H1 (cell line): ENCODE measurements around the gene UNC119B. TPM values are rescaled to one million over a fixed set of nuclear protein-coding genes. Genes with fewer than 3 reads are reported as not detected.

Source experiments
- CTCF ChIA-PET: fragments of 300-600 bp; sonication (Branson Sonifier 250); formaldehyde crosslinking; loops from one replicate; lab custom pipeline; 2021; ENCODE audit not compliant: partially characterized antibody; lab: Charles Lee
- POLR2A ChIA-PET: fragments of 300-600 bp; sonication (Branson Sonifier 250); formaldehyde crosslinking; loops from one replicate; lab custom pipeline; 2021; ENCODE audit warnings: inconsistent platforms; ENCODE audit not compliant: partially characterized antibody; lab: Charles Lee
- DNase-seq, 2 experiments: peaks; one replicate each; pipeline versions ENCODE4 v3.0.0 to v3.0.0-alpha.2; 2010 to 2022; ENCODE audit warnings: low spot score in 2 of 2, low read depth in 1 of 2, mixed read lengths in 1 of 2
- FAIRE-seq: peaks from 2 replicates; lab custom pipeline; 2011; peaks lifted over from hg19 to GRCh38; lab: Jason Lieb, UNC
- H2AFZ ChIP-seq: 2 replicates; pipeline ENCODE4 v1.8.1; 2012; ENCODE audit warnings: low read length, inconsistent platforms
- H2AK5ac ChIP-seq: 2 replicates; pipeline ENCODE4 v1.6.1; 2013; ENCODE audit warnings: low read depth, low read length
- H2BK120ac ChIP-seq: replicated peaks from 2 replicates; pipeline ENCODE3; 2013; ENCODE audit warnings: low read depth, low read length, inconsistent platforms
- H2BK12ac ChIP-seq: 2 replicates; pipeline ENCODE4 v1.6.1; 2013; ENCODE audit warnings: low read depth, low read length
- H2BK15ac ChIP-seq: 2 replicates; pipeline ENCODE4 v1.6.1; 2013; ENCODE audit warnings: low read length
- H2BK20ac ChIP-seq: 2 replicates; pipeline ENCODE4 v1.6.1; 2013; ENCODE audit warnings: low read length
- H2BK5ac ChIP-seq: 2 replicates; pipeline ENCODE4 v1.6.1; 2013; ENCODE audit warnings: low read depth, low read length
- H3K14ac ChIP-seq: 2 replicates; pipeline ENCODE4 v1.6.1; 2013; ENCODE audit warnings: inconsistent platforms; ENCODE audit not compliant: insufficient read length
- H3K18ac ChIP-seq: 2 replicates; pipeline ENCODE4 v1.6.1; 2013; ENCODE audit warnings: low read length; ENCODE audit errors: extremely low read depth
- H3K23ac ChIP-seq: 2 replicates; pipeline ENCODE4 v1.6.1; 2013; ENCODE audit warnings: inconsistent platforms; ENCODE audit not compliant: insufficient read length
- H3K23me2 ChIP-seq: 2 replicates; pipeline ENCODE4 v1.6.1; 2013; ENCODE audit warnings: low read depth, low read length
- H3K27ac ChIP-seq: 2 replicates; pipeline ENCODE4 v1.6.1; 2011; ENCODE audit warnings: low read depth, low read length, inconsistent platforms
- H3K27me3 ChIP-seq, 4 experiments: replicated peaks in 1 of 4; 1 replicate in 1 of 4; 2 replicates in 3 of 4; pipeline versions ENCODE4 v1.6.1 to v1.8.1; 2011 to 2013; ENCODE audit warnings: low read length in 3 of 4, mild to moderate bottlenecking in 3 of 4, inconsistent platforms in 2 of 4, mixed read lengths in 2 of 4, moderate library complexity in 1 of 4; ENCODE audit not compliant: control insufficient read depth in 3 of 4, insufficient read depth in 3 of 4; ENCODE audit errors: extremely low read depth in 1 of 4
- H3K36me3 ChIP-seq, 4 experiments: 2 replicates each; pipeline versions ENCODE4 v1.6.1 to v1.8.1; 2011 to 2013; ENCODE audit warnings: mild to moderate bottlenecking in 4 of 4, low read length in 3 of 4, moderate library complexity in 2 of 4, control low read depth in 1 of 4, inconsistent platforms in 1 of 4; ENCODE audit not compliant: insufficient read depth in 4 of 4, control insufficient read depth in 2 of 4
- H3K4ac ChIP-seq: replicated peaks from 2 replicates; pipeline ENCODE3; 2013; ENCODE audit warnings: low read length, low read depth, mixed read lengths, inconsistent platforms; ENCODE audit not compliant: insufficient read length
- H3K4me1 ChIP-seq, 4 experiments: replicated peaks in 1 of 4; 1 replicate in 1 of 4; 2 replicates in 3 of 4; pipeline versions ENCODE4 v1.6.1 to v1.8.1; 2011 to 2013; ENCODE audit warnings: low read length in 3 of 4, inconsistent platforms in 2 of 4, mixed read lengths in 1 of 4; ENCODE audit not compliant: insufficient read depth in 4 of 4, control insufficient read depth in 3 of 4
- H3K4me2 ChIP-seq, 2 experiments: 2 replicates each; pipeline versions ENCODE4 v1.6.1 to v1.8.1; 2011 to 2013; ENCODE audit warnings: low read depth in 2 of 2, low read length in 2 of 2, control low read depth in 1 of 2, inconsistent platforms in 1 of 2, mild to moderate bottlenecking in 1 of 2; ENCODE audit not compliant: insufficient read depth in 1 of 2
- H3K4me3 ChIP-seq, 4 experiments: fragments of 200-600, 300-600 bp in 1 of 4; sonication (generic), shearing (Covaris generic), sonication (Bioruptor Twin) in 1 of 4; 2 replicates each; pipeline versions ENCODE4 v1.5.1 to v1.8.1; 2011 to 2016; ENCODE audit warnings: low read length in 4 of 4, low read depth in 3 of 4, control low read depth in 2 of 4, inconsistent platforms in 2 of 4, mild to moderate bottlenecking in 2 of 4, mixed read lengths in 1 of 4, moderate library complexity in 1 of 4; ENCODE audit not compliant: insufficient read depth in 2 of 4; ENCODE audit errors: extremely low read depth in 1 of 4
- H3K56ac ChIP-seq: replicated peaks from 2 replicates; pipeline ENCODE3; 2013; ENCODE audit warnings: low read depth, mild to moderate bottlenecking, mixed read lengths, low read length, inconsistent platforms; ENCODE audit not compliant: insufficient read length
- H3K79me1 ChIP-seq: 2 replicates; pipeline ENCODE4 v1.6.1; 2013; ENCODE audit warnings: low read depth, low read length, control low read depth
- H3K79me2 ChIP-seq, 2 experiments: 2 replicates each; pipeline versions ENCODE4 v1.6.1 to v1.8.1; 2012 to 2013; ENCODE audit warnings: low read length in 2 of 2, mild to moderate bottlenecking in 2 of 2, inconsistent platforms in 1 of 2; ENCODE audit not compliant: insufficient read depth in 2 of 2, control insufficient read depth in 1 of 2
- H3K9ac ChIP-seq, 4 experiments: replicated peaks in 1 of 4; 1 replicate in 1 of 4; 2 replicates in 3 of 4; pipeline versions ENCODE4 v1.6.1 to v1.8.1; 2011 to 2013; ENCODE audit warnings: low read depth in 3 of 4, low read length in 3 of 4, control low read depth in 2 of 4, mild to moderate bottlenecking in 2 of 4, moderate library complexity in 2 of 4, inconsistent platforms in 1 of 4; ENCODE audit errors: extremely low read depth in 1 of 4
- H3K9me3 ChIP-seq, 2 experiments: 2 replicates each; pipeline versions ENCODE4 v1.6.1 to v1.8.1; 2012 to 2013; ENCODE audit warnings: mild to moderate bottlenecking in 2 of 2, moderate library complexity in 2 of 2, control low read depth in 1 of 2, inconsistent platforms in 1 of 2, low read depth in 1 of 2, low read length in 1 of 2, mixed read lengths in 1 of 2; ENCODE audit not compliant: insufficient read depth in 2 of 2
- H4K20me1 ChIP-seq, 2 experiments: replicated peaks in 1 of 2; 2 replicates each; pipeline versions ENCODE3 to v1.8.1; 2011 to 2013; ENCODE audit warnings: inconsistent platforms in 2 of 2, low read length in 2 of 2, mild to moderate bottlenecking in 1 of 2; ENCODE audit not compliant: insufficient read depth in 2 of 2, control insufficient read depth in 1 of 2
- H4K5ac ChIP-seq: 2 replicates; pipeline ENCODE4 v1.6.1; 2013; ENCODE audit warnings: low read length, low read depth, mixed read lengths, inconsistent platforms; ENCODE audit not compliant: insufficient read length
- H4K8ac ChIP-seq: 2 replicates; pipeline ENCODE4 v1.8.0; 2013; ENCODE audit warnings: mild to moderate bottlenecking, moderate library complexity, low read length, inconsistent platforms; ENCODE audit not compliant: insufficient read depth; ENCODE audit errors: extremely low read depth
- H4K91ac ChIP-seq: replicated peaks from 2 replicates; pipeline ENCODE3; 2013; ENCODE audit warnings: low read length, mixed read lengths, inconsistent platforms; ENCODE audit not compliant: insufficient read length
- ATF2 ChIP-seq: IDR thresholded peaks from 2 replicates; pipeline ENCODE4 v1.6.1; 2012; ENCODE audit warnings: low read length, inconsistent platforms
- BRCA1 ChIP-seq: IDR thresholded peaks from 2 replicates; pipeline ENCODE4 v1.6.1; 2012; ENCODE audit warnings: low read depth, low read length, improper control_type of control experiment
- CHD1 ChIP-seq: IDR thresholded peaks from 2 replicates; pipeline ENCODE4 v1.6.1; 2012; ENCODE audit warnings: low read depth, low read length, improper control_type of control experiment
- CREB1 ChIP-seq: IDR thresholded peaks from 2 replicates; pipeline ENCODE4 v1.6.1; 2012; ENCODE audit warnings: inconsistent platforms
- E2F6 ChIP-seq: IDR thresholded peaks from 2 replicates; pipeline ENCODE4 v1.6.1; 2012; ENCODE audit warnings: inconsistent platforms
- JUN ChIP-seq: IDR thresholded peaks from 2 replicates; pipeline ENCODE4 v1.6.1; 2011; ENCODE audit warnings: low read depth, mild to moderate bottlenecking, improper control_type of control experiment, low read length
- RAD21 ChIP-seq, 2 experiments: IDR thresholded peaks in 1 of 2; conservative IDR thresholded peaks in 1 of 2; 2 replicates each; pipeline ENCODE4 v1.6.1; 2011; ENCODE audit warnings: low read depth in 2 of 2, low read length in 2 of 2, improper control_type of control experiment in 1 of 2, inconsistent platforms in 1 of 2, mild to moderate bottlenecking in 1 of 2, moderate library complexity in 1 of 2
- SIRT6 ChIP-seq: IDR thresholded peaks from one replicate; pipeline ENCODE4 v1.7.1; 2012; ENCODE audit warnings: low read length, inconsistent platforms
- TEAD4 ChIP-seq: IDR thresholded peaks from 2 replicates; pipeline ENCODE4 v1.6.1; 2012; ENCODE audit warnings: low read depth, low read length, inconsistent platforms, mixed read lengths
- WGBS, 2 experiments: shearing (Covaris generic) in 1 of 2; methylation state at CpG; one replicate each; pipeline versions ENCODE4 v1.1.6 to v1.1.7; 2013 to 2015; ENCODE audit warnings: low lambda C conversion rate in 2 of 2, mixed read lengths in 2 of 2, inconsistent platforms in 1 of 2, low coverage in 1 of 2, missing lambda C conversion rate in 1 of 2; ENCODE audit not compliant: insufficient replicate concordance in 2 of 2, insufficient coverage in 1 of 2, insufficient read length in 1 of 2; ENCODE audit errors: extremely low coverage in 1 of 2, missing lambda C conversion rate in 1 of 2; 5-methylcytosine and 5-hydroxymethylcytosine counted together
- polyA plus RNA-seq, 7 experiments: library from polyadenylated mRNA; depleted of rRNA in 3 of 7; stranded (reverse) in 5 of 7; unstranded in 2 of 7; fragments of >200 nt in 5 of 7; fragments of 200-250 nt in 2 of 7; gene quantifications; 1 replicate in 5 of 7; 2 replicates in 1 of 7; 4 replicates in 1 of 7; pipeline versions ENCODE4 v1.2.1 to v1.2.3, GENCODE V29; 2011 to 2013; ENCODE audit warnings: missing spikeins in 2 of 7, mixed read lengths in 2 of 7
- total RNA-seq: library from RNA; stranded (reverse); fragmentation: NEBNext Ultra II Directional; extraction: Animal tissue kit (Norgen Biotek cat#: 25700); gene quantifications from 2 replicates; pipeline ENCODE4 v1.2.1, GENCODE V29; 2021

The UNC119B gene
- total and polyA plus RNA-seq, 2 of the 8 experiments (the other 6 are each of a cell fraction or from before 2014, with no cell fraction given), result 40.5 to 50.1 TPM

GRCh38 chr12:120705618-120706017, 4.6 kb upstream of the UNC119B start:
- Histone ChIP-seq H3K14ac (no peak overlapping the region), H2AK5ac (no peak overlapping the region), H3K56ac (no peak overlapping the region), H4K91ac (no peak overlapping the region), H3K79me2 (peaks cover 0 to 2% of the 10 kb centered on the region in 2 experiments; a peak in 1 of 4 replicates), H3K27me3 (no peaks in the 10 kb centered on the region), H3K27ac (no peak overlapping the region), H3K4me1 (peaks cover 0 to 6% (median 4%) of the 10 kb centered on the region in 4 experiments; a peak in 4 of 7 replicates), H3K23ac (no peak overlapping the region), H3K79me1 (no peaks in the 10 kb centered on the region), H2BK120ac (no peak overlapping the region), H2AFZ (no peak overlapping the region), H3K4me2 (no peak overlapping the region), H3K9me3 (no peaks in the 10 kb centered on the region), H3K9ac (no peak overlapping the region), H3K23me2 (no peaks in the 10 kb centered on the region), H2BK5ac (no peak overlapping the region), H3K36me3 (peaks cover 7 to 27% (median 13%) of the 10 kb centered on the region in 4 experiments; a peak in 7 of 8 replicates), H2BK20ac (no peak overlapping the region), H3K18ac (no peak overlapping the region), H4K20me1 (no peaks in the 10 kb centered on the region), H3K4me3 (no peak overlapping the region), H4K5ac (no peak overlapping the region), H3K4ac (no peak overlapping the region), H2BK12ac (no peak overlapping the region), H4K8ac (no peak overlapping the region), H2BK15ac (no peak overlapping the region)
- ChIA-PET CTCF (interaction anchor here (0.6 to 3.4 kb wide), 4 partner anchors 45 to 1601 kb away, joined by 3 to 13 read pairs (median 5); no protein-coding TSS in a partner anchor), POLR2A (interaction anchor here (0.8 to 2.4 kb wide), 3 partner anchors 18 to 196 kb away, joined by 3 to 10 read pairs (median 3); partner anchors contain the start of genes CABP1 and MLEC)
- no peak for DNase-seq
- 92% methylated on average over 1 of the region's 1 CpG; no CpG with 5 or more reads in 1 of the 2 experiments for WGBS, 2 experiments
- TF ChIP-seq BRCA1, result no peak
- TF ChIP-seq ATF2, result no peak
- TF ChIP-seq SIRT6, result no peak
- TF ChIP-seq CHD1, result no peak
- no peak for TF ChIP-seq JUN
- no peak for TF ChIP-seq TEAD4
- TF ChIP-seq RAD21 (IDR thresholded peaks at IDR 0.05 in 1 of 2, conservative IDR thresholded peaks at IDR 0.05 in 1 of 2; ENCODE audit: low read depth in 2 of 2, low read length in 2 of 2), result no peak
- no peak for TF ChIP-seq CREB1
- TF ChIP-seq E2F6, result no peak
- no peak for FAIRE-seq
